Activated T-helper 9 cell treated with anti-CD3 and anti-CD28 coated beads, Interleukin-2, amount 50 U/mL, for 16 hours (primary cell): ENCODE measurements around the gene MAFG.

Source experiments
- DNase-seq: peaks from one replicate; pipeline ENCODE4 v3.0.0-alpha.2; 2020; ENCODE audit warnings: low read depth

MAFG gene

GRCh38 chr17:81868674-81869220, 58.8 kb downstream of the MAFG start:
- DNase-seq: no peak
